Loucy (cell line): Measurements from ENCODE around the gene AGPAT1.

Source experiments
- EZH2phosphoT487 ChIP-seq: fragments of 200-600 bp; IDR thresholded peaks from 2 replicates; pipeline ENCODE4 v1.6.1; 2018; ENCODE audit warnings: antibody characterized with exemption, mild to moderate bottlenecking, moderate library complexity, borderline replicate concordance
- TF ChIP-seq, protein P1 (sequence below): fragments of 200-600 bp; sonication (generic); conservative IDR thresholded peaks from 2 replicates; pipeline ENCODE4 v1.5.1; 2014; ENCODE audit warnings: mild to moderate bottlenecking, antibody characterized with exemption, low read length

DNA sequence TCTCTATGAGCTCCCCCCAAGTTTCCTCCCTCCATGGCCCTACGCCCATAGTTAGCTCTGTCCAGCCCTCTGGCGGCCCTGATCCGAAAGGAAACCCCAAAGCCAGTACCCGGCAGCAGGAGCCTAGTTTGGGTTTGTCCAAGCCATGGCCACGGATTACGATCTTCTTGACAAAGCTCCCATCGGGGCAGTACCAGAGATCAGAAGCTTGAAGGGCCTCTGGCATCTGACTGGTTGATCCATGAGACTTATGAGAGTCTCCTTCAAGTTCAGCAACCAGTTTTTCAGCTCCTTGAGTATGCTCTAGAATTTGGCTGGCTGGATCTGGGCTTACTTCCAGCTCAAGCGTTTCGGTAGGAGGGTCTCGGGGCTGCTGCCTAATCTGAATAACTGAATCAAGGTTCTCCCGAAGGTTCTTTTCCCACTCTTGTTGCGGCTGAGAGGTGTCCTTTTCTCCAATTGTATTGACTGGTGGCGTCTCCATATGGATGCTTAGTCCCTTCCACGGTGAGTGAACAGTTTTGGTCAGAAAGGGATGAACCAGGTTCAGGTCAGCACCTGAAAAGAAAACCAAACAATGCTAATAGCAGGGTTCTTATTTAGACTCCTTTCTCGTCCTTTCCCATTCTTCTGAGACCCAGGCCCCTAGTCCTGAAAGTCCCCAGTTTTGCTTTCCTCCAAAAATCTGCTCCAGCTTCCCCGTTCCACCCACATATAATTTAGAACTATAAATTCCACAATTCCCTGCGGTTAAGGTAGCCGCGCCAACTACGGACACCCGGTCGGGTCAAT, 46.4 kb downstream of the AGPAT1 start:
- TF ChIP-seq, protein P1, sequence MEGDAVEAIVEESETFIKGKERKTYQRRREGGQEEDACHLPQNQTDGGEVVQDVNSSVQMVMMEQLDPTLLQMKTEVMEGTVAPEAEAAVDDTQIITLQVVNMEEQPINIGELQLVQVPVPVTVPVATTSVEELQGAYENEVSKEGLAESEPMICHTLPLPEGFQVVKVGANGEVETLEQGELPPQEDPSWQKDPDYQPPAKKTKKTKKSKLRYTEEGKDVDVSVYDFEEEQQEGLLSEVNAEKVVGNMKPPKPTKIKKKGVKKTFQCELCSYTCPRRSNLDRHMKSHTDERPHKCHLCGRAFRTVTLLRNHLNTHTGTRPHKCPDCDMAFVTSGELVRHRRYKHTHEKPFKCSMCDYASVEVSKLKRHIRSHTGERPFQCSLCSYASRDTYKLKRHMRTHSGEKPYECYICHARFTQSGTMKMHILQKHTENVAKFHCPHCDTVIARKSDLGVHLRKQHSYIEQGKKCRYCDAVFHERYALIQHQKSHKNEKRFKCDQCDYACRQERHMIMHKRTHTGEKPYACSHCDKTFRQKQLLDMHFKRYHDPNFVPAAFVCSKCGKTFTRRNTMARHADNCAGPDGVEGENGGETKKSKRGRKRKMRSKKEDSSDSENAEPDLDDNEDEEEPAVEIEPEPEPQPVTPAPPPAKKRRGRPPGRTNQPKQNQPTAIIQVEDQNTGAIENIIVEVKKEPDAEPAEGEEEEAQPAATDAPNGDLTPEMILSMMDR: no peak
- TF ChIP-seq EZH2phosphoT487: no peak
